Nephron (organoid): Measurements from ENCODE around the gene SYNPR.

Source experiments
- H3K27ac Mint-ChIP-seq, 3 experiments: 2 replicates each; pipeline ENCODE4 v1.8.0; 2020; ENCODE audit warnings: mixed read lengths in 3 of 3, mild to moderate bottlenecking in 2 of 3, moderate library complexity in 1 of 3
- H3K27me3 Mint-ChIP-seq: 2 replicates; pipeline ENCODE4 v1.8.0; 2021; ENCODE audit warnings: low read depth, mild to moderate bottlenecking, moderate library complexity, mixed read lengths
- H3K36me3 Mint-ChIP-seq: 2 replicates; pipeline ENCODE4 v1.8.0; 2020; ENCODE audit warnings: low read depth, mixed read lengths
- H3K4me1 Mint-ChIP-seq: 2 replicates; pipeline ENCODE4 v1.8.0; 2020; ENCODE audit warnings: mixed read lengths
- H3K4me3 Mint-ChIP-seq, 3 experiments: 2 replicates each; pipeline ENCODE4 v1.8.0; 2020; ENCODE audit warnings: mild to moderate bottlenecking in 3 of 3, mixed read lengths in 3 of 3, moderate library complexity in 2 of 3
- H3K9me3 Mint-ChIP-seq: 2 replicates; pipeline ENCODE4 v1.8.0; 2020; ENCODE audit warnings: mixed read lengths
- CTCF ChIP-seq, 3 experiments: fragments of 200-600 bp; sonication (generic); IDR thresholded peaks; one replicate each; pipeline ENCODE4 v1.5.0; 2021; ENCODE audit warnings: antibody characterized with exemption in 3 of 3; ENCODE audit not compliant: unreplicated experiment in 3 of 3

Gene SYNPR

GRCh38 chr3:63593779-63594178 is 315.7 kb downstream of the SYNPR start:
- Mint-ChIP-seq H3K27me3 (no peaks in the 10 kb centered on the region), H3K9me3 (peaks cover 1% of the 10 kb centered on the region)

GRCh38 chr3:63595221-63595620 is 317.1 kb downstream of the SYNPR start:
- no peak for TF ChIP-seq CTCF (IDR thresholded peaks at IDR 0.05; ENCODE audit: unreplicated experiment in 3 of 3)
- H3K27me3 Mint-ChIP-seq, result no peaks in the 10 kb centered on the region

More at GRCh38 chr3:63593779-63594178, 315.7 kb downstream of the SYNPR start:
- Mint-ChIP-seq H3K4me3 (no peak overlapping the region), H3K4me1 (no peaks in the 10 kb centered on the region), H3K27ac (no peak overlapping the region), H3K36me3 (no peaks in the 10 kb centered on the region)
- no peak for TF ChIP-seq CTCF (IDR thresholded peaks at IDR 0.05; ENCODE audit: unreplicated experiment in 3 of 3)

GRCh38 chr3:63597019-63597418 is 318.9 kb downstream of the SYNPR start:
- Mint-ChIP-seq H3K9me3 (peaks cover 2% of the 10 kb centered on the region), H3K27ac (no peak overlapping the region), H3K4me3 (no peak overlapping the region), H3K27me3 (no peaks in the 10 kb centered on the region), H3K4me1 (no peaks in the 10 kb centered on the region), H3K36me3 (no peaks in the 10 kb centered on the region)
- no peak for TF ChIP-seq CTCF (IDR thresholded peaks at IDR 0.05; ENCODE audit: unreplicated experiment in 3 of 3)

More at GRCh38 chr3:63595221-63595620, 317.1 kb downstream of the SYNPR start:
- Mint-ChIP-seq H3K4me3 (no peak overlapping the region), H3K4me1 (no peaks in the 10 kb centered on the region), H3K9me3 (no peaks in the 10 kb centered on the region), H3K36me3 (no peaks in the 10 kb centered on the region), H3K27ac (no peak overlapping the region)

GRCh38 chr3:63607716-63608115 is 329.6 kb downstream of the SYNPR start:
- Mint-ChIP-seq H3K36me3 (no peaks in the 10 kb centered on the region), H3K27me3 (no peaks in the 10 kb centered on the region), H3K27ac (no peak overlapping the region), H3K4me3 (no peak overlapping the region), H3K4me1 (no peaks in the 10 kb centered on the region), H3K9me3 (no peaks in the 10 kb centered on the region)
- TF ChIP-seq CTCF (IDR thresholded peaks at IDR 0.05; ENCODE audit: unreplicated experiment in 3 of 3), result no peak

GRCh38 chr3:63609408-63609807 is 331.3 kb downstream of the SYNPR start:
- Mint-ChIP-seq H3K27ac (no peak overlapping the region), H3K9me3 (no peaks in the 10 kb centered on the region), H3K4me3 (no peak overlapping the region), H3K4me1 (no peaks in the 10 kb centered on the region), H3K36me3 (no peaks in the 10 kb centered on the region), H3K27me3 (no peaks in the 10 kb centered on the region)
- TF ChIP-seq CTCF (IDR thresholded peaks at IDR 0.05; ENCODE audit: unreplicated experiment in 3 of 3), result no peak

GRCh38 chr3:63609834-63610233 is 331.7 kb downstream of the SYNPR start:
- Mint-ChIP-seq H3K27me3 (no peaks in the 10 kb centered on the region), H3K4me3 (no peak overlapping the region), H3K4me1 (no peaks in the 10 kb centered on the region), H3K36me3 (no peaks in the 10 kb centered on the region), H3K9me3 (no peaks in the 10 kb centered on the region), H3K27ac (no peak overlapping the region)
- no peak for TF ChIP-seq CTCF (IDR thresholded peaks at IDR 0.05; ENCODE audit: unreplicated experiment in 3 of 3)
